Iris pigment epithelial cell (primary cell): ENCODE results near the gene NAT9.

ENCODE experiments used
- DNase-seq: peaks from one replicate; pipeline ENCODE4 v3.0.0-alpha.2; 2011; ENCODE audit warnings: low read depth

NAT9 gene

DNA sequence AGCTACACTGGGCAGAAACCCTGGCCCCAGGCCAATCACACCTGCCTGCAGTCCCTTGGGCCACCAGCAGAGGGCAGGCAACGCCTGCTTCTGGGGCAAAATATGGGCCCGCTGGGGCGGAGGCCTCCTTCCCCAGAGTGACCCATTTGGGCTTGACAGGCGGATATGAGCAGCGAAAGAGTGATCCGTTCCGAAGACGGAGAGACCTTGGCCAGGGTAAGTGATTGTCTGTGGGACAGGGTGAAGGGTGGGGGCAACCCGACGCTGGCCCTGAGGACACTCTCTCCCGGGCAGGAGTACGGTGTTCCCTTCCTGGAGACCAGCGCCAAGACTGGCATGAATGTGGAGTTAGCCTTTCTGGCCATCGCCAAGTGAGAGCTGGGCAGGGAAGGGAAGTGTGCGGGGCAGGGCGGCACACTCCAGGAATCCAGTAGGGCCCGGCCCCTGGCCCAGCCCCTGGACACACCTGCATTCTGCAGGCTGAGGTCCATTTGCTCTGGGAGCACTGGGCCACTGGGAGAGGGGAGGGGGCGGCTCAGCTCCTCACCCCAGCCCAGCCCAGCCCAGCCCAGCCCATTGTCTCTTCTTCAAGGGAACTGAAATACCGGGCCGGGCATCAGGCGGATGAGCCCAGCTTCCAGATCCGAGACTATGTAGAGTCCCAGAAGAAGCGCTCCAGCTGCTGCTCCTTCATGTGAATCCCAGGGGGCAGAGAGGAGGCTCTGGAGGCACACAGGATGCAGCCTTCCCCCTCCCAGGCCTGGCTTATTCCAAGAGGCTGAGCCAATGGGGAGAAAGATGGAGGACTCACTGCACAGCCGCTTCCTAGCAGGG is 31.2 kb downstream of the NAT9 start:
- no peak for DNase-seq

DNA sequence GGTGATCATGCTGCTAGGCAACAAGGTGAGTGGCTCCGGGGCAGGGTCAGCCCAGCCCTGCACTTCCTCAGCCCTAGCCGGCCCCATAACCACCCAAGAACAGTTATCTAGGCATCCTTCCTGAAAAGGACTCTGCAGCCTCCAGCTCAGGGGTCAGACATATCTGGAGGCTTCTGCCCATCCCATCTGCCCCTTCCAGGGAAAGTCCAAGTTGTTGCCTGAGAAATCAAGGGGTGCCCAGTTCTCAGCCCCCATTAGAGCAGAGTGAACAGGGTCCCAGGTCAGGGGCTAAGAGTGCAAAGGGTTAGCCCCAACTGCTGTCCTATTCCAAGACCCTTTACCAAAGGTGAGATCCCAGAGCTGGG is 31.8 kb downstream of the NAT9 start:
- DNase-seq: no peak

DNA sequence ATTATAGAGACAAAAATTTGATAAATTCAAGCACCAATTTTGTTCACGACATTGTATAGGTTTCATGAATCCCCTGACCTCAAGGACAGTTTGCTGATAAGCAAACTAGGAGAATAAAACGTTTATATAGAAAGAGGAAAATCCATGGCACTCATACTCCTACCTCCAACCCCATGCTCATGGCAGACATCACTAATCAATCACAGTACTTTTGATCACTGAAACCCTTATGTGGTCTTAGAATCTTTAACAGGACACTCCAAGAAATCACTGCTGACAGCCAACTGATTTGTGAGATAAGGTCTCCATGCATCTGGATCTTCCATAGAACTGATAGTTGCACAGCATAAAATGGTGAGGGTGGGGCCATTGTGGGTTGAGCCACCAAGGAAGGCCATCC is 32.4 kb downstream of the NAT9 start:
- DNase-seq: no peak

DNA sequence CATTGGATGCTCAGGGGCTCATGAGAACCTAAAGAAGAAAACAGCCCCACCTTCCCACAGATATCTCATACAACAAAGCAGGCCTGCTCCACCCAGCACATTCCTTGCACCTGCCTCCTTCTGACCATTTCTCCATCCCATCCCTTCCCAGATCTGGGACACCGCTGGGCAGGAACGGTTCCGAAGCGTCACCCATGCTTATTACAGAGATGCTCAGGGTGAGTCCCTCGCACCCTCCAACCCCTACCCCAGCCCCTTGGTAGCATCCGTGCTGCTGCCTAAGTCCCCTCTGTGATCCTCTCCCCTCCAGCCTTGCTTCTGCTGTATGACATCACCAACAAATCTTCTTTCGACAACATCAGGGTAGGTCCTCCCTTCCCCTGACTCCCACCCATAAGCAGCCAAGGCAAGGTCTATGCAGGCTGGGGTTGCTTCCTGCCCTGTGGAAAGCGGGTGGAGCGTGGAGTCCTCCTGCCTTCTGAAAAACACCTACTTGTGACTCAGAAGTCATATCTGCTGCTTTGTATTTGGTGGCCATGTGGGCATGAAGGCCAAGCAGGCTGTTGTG is 33.1 kb downstream of the NAT9 start:
- no peak for DNase-seq

DNA sequence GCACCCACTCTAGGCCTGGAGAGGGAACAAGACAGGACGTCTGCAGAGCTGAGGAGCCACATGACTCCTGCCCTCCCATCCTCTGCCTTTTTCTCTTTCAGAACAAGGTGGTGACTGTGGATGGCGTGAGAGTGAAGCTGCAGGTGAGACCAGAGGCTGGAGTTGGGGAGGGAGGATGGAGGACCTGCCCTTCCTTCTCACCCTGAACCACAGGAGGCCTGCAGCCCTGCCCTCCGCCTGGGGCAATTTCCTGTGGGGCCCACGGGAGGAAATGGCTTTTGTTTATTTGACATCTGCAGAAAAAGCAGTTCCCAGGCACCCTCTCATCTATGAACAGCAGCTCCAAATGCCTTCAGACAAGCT is 34.0 kb downstream of the NAT9 start:
- no peak for DNase-seq

DNA sequence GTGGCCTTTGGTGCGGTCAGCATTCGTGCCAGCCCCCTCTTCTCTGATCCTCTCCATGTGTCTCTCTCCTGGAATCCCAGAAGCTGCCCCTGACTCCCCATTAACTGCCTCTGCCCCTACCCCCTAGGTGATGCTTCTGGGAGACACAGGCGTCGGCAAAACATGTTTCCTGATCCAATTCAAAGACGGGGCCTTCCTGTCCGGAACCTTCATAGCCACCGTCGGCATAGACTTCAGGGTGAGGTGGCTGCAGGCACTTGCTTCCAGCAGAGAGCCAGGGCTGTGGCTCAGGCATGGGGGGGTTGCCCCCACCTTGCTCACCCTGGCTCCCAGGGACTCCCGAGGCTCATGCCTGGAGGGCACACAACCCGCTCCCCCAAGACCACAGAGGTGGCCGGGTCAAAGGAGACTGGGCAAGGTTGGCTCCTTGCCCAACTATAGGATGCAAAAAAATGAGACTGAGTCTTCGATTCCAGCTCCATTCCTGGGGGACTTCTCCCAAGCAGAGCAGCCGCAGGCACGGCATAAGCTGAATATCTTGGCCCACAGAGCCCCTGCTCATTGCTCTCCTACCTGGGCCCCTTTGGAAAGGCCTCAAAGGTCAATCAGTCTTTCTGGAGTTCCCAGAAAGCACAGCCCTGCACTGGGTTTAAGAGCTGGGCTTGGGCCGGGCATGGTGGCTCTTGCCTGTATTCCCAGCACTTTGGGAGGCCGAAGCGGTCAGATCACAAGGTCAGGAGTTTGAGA is 35.3 kb downstream of the NAT9 start:
- DNase-seq: no peak

DNA sequence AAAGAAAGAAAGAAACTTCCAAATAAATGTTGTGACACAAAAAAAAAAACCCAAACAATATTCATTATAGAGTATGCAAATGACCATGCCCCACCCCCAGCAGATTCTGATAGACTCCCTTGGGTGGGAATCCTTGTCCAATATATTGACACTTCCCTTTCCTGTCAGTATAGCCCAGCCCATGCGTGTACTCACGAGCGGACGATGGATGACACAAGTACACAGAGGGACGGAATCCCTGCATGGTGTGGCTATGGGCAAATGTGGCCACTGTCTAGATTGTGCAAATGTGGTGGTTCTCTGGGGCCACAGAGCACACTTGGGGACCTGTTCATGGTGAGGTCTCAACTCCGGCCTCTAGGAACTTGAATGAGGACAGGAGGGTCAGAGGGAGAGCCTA is 36.0 kb downstream of the NAT9 start:
- no peak for DNase-seq

DNA sequence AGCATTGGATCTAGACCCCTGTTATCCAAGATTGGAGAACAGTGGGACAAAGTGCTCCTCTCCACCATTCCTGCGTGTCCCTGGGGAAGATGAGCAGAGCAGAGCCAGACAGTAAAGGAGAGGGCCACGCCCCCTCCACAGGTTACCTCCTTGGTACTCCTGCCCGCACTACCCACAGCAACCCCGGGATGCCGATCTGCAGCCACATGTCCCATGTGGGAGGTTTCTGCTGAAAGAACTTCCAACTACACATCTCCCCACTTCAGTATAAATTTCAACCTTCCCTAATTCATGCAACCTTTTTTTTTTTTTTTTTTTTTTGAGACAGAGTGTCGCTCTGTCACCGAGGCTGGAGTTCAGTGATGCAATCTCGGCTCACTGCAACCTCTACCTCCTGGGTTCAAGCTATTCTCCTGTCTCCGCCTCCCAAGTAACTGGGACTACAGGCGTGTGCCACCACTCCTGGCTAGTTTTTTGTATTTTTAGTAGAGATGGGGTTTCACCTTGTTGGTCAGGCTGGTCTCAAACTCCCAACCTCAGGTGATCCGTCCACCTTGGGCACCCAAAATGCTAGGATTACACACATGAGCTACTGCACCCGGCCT is 36.8 kb downstream of the NAT9 start:
- DNase-seq: no peak

DNA sequence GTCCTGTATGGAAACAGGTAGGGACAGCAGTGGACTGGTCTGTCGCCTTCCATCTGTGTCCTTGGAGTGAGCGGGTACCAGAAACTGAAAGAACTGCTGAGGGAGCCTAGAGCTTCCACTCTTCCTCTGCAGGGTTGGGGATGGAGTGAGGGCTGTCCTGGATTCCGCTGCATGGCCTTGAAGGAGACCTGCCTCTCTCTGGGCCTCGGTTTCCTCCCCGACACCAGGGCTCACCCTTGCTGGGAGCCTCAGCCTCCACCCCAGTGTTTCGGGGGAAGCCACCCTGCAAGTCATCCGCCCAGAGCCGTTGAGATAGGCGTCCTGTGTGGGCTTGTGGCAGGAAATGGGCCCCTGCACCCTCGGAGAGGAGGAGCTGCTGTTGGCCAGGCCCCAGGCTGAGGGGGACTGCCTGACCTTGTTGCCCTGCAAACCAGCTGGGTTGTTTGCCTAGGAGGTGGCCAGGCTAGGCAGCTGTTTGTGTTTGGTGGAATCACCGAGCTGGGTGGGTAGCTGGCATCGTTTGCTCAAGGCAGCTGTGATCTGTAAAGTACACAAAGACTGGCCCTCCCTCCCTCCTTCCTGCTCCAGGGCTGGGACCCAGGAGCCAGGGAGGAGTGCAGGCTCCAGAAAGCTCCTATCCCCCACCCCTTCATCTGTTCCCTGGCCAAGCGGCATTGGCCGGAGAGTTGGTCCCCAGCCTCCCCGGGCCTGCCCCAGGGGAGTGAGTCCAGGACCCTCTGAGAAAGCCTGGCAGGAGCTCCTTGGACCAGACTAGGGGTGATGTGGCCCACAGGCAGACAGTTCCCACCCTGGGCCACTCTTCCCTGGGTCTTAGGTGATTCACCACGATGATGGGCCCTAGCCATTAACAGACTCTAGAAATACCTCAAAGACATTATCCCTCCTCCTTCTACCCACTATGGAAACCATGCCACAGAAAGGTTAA is 37.8 kb downstream of the NAT9 start:
- DNase-seq: no peak

DNA sequence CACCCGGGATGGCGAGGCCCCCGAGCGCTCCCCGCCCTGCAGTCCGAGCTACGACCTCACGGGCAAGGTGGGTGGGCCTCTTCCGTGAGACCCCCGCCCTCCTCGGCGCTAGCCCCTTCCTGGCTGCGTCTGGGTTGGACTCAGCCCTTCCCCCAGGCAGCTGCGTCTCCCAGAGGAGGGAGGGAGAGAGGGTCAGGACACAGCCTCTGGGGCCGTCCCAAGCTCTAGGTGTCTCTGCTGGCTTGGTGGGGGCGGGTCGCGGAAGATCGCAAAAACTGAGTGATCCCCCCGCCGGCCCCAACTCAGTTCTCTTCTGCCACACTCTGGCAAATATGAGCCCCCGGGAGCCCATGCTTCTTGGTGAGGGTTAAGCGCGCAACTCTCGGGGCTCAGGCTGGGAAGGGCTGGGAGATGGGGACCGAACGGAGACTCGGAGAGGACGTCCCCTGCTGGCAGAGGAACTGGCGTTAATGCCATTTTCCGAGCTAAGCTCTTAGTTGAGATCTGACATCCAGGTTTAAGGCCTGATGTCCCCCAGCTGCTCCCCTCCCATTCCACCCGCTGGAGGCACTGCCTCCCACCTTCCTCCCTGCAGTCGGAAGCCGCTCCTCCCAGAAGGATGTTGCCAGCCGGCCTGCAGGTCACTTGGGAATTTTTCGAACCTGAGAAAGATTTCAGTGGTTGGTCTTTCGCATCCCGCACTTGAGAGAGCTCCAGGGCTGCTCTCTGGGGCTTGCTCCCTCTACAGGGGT is 38.7 kb downstream of the NAT9 start:
- DNase-seq: no peak

DNA sequence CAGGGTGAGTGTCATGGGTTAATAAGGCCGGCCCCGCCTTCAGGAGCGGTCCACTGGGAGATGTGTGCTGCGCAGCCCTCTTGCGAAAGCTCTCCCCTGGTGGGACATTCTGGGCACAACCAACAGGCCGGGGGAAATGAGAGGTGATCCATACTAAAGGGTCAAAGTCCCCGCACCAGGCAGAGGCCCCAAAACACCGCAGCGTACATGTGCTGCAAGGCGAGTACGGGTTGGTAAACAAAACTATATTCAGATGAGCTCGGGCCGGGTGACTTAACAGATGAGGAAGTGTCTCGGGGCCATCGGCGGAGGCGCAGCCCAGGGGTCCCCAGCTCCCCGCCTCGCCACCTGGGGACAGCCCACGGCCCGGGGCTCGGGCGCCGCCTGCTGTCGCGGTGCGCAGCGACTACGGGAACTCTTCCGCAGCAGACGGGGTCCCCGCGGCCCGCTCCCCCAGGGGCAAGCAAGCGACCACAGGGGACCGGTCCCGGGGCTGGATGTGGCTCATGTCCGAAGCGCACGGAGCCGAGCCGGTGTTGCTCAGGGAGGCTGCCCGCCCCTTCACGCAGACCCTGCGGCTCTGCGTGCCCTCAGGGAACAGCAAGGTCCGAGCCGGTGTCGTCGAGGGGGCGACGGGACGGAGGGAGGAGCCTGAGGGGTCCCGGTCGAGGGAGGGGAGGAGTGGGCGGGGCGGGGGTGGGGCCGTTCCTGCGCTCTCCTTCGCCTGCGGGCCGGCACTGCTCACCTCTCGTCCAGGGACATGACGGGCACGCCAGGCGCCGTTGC is 39.4 kb downstream of the NAT9 start, which contains the start of gene RAB37:
Gene RAB37, plus strand, starts transcription at position 744 of the 786 bp plus-strand sequence. Its CDS starts 17 bp downstream, at position 761.
- DNase-seq: no peak

DNA sequence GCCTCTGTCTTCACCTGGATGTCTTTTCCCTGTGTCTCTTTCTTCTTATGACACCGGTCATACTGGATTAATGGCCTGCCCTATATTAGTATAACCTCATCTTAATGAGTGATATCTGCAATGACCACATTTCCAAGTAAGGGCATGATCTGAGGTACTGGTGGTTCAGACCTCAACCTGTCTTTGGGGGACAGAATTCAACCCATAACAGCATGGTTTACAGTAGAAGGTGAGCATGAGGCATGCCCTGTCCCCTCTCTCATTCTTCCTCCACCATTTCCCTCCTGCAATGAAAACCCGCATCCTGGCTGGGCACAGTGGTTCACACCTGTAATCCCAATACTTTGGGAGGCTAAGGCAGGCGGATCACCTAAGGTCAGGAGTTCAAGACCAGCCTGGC is 41.9 kb downstream of the NAT9 start:
- no peak for DNase-seq

DNA sequence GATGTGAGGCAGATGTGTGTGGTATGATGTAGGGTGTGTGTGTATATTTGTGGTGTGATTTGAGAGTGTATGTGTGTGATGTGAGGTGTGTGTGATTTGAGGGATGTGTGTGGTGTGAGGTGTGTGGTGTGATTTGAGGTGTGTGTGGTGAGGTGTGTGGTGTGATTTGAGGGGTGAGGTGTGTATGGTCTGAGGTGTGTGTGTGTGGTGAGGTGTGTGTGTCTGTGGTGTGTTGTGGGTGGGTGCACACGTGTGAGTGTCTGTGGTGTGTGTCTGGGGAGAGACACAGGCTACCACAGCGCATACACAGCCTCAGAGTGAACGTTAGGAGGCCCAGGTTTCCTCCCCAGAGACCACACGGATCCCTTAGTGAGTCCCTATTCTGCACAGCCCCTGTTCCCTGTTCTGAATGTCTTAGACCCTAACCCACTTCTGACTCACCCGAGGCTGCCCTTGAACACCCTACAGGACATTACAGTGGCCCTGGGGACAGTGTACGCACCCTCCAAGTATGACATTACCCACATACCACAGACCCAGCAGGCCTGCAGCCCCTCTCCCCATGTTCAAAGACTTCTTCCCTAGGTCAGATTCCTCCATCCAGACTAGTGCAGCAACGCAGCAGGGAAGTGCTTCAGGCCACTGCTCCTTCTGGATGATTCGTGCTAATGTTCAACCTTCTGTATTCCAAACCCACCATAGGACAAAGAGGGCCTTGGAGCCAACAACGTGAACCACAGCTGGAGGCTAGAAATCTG is 42.6 kb downstream of the NAT9 start:
- DNase-seq: no peak

DNA sequence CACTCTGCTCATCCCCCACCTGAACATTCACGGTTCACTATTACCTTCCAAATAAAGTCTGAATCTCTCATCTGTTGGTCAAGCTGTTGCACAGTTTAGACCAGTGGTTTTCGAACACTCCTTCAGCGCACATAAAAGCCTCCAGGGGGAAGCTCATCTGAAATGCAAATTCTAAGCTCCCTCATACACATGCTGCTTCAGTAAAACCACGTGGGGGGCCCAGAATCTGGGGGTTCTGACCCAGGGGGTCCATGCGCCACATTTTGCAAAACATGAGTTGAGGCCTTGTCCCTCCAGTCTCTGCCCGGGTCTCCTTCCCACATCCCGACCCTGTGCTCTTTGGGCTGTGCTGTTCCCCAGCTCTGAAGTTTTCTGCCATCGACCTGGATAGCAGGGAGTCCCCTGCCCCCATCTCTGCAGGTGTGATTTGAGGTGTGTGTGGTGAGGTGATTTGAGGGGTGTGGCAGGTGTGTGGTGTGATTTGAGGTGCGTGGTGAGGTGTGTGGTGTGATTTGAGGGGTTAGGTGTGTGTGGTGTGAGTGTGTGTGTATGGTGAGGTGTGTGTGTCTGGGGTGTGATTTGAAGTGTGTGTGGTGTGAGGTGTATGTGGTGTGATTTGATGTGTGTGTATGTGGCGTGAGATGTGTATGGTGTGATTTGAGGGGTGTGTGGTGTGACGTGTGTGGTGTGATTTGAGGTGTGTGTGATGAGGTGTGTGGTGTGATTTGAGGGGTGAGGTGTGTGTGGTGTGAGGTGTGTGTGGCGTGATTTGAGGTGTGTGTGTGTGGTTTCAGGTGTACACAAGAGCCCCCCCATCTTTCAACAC is 43.9 kb downstream of the NAT9 start:
- DNase-seq: no peak

DNA sequence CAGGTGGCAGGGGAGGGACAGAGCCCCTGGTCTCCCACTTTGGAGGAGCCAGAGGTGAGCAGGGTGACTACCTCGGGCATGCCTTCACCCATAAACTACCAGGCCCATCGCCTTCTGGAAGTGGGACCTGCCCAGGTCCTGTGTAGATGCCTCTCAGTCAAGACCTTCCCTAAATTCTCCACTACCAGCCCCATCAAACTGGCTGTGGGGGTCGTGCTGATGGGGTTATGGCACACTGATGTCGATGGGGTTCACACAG is 44.9 kb downstream of the NAT9 start:
- DNase-seq: no peak

DNA sequence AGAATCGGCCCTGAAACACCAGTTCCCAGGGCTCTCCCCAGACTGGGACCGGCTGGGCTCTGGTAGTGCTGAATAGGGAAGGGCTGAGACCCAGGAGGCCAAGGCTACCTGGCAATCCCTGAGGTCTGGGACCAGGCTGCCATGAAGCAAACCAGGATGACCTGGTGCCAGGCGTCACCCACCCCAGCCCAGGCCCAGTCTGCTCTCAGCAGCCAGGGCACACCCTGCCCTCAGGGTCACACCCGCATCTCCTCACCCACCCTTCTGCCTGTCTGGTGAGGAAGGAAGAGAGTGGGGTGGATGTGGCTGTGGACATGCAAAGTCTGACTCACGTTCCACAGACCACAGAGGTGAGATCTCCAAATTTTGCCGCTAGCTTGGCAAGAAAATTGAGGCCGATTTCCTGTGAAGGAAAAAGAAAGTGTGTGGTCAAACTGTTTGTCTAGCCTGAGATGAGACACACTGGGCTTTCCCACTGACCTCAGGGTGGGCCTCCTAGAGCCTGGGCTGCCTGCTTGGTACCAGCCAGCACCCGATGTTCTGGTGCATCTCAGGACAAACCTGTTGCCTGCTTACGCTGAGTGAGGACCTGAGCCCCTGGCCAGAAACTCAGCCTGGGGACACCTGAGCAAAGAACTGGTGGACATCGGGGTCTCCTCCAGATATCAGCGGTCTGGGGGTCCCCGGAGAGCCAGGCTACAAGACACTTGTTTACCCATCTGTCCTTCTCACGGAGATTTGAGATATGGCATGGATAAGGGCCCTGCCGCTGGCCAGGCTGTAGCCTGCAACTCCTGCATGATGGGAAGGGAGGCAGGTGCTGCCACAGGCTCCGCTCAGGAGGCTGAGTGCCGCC is 45.4 kb downstream of the NAT9 start:
- no peak for DNase-seq

DNA sequence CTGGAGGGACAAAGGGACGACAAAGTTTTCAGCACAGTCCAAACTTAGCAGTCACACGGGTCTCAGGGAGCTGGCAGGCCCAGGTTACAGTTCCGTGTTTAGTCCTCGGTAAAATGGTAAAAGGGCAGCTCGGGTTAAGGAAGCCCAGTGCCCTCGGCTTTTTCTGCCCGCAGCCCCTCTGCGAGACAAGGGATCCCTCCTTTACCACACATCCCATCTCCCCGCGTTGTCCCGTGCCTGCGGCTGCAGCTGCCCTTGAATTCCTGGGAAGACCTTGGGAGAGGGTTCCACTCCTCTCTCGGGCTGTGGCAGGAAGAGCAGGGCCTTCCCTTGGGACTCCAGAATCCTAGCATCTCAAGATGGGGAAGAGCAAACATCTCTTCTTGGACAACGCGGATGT is 46.3 kb downstream of the NAT9 start:
- no peak for DNase-seq

DNA sequence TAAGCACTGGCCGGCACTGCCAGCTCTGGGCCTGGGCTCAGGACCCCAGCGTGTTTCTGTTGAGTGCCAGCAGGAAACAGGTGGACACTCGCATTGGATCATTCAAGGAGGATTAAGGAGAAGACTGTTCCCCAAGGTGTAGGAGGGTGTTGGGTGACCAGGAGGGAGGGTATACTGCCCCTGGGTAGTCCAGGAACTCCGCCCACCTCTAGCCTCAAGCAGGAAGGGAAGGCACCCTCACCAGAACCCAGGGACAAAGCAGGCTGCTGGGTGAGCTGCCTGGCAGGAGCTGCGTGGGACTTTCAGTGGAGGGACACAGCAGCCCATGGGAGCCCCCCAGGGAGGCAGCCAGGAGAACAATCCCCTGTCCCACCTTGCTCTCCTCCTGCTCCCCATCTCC is 46.8 kb downstream of the NAT9 start:
- no peak for DNase-seq
